SK-N-SH treated with all-trans-retinoic acid at 6 μM for 48 hours (cell line): ENCODE results near the gene EML1.

Source experiments
- ARNTL ChIP-seq: fragments of 450-650 bp; formaldehyde crosslinking; IDR thresholded peaks from 2 replicates; pipeline ENCODE4 v1.5.0; 2020; ENCODE audit warnings: low read depth, mild to moderate bottlenecking, moderate library complexity, borderline replicate concordance
- PATZ1 ChIP-seq: fragments of 250-450 bp; sonication (Bioruptor Pico); IDR thresholded peaks from 2 replicates; pipeline ENCODE4 v1.8.0; 2020; ENCODE audit warnings: mild to moderate bottlenecking, moderate library complexity, borderline replicate concordance
- RARB ChIP-seq: fragments of 250-450 bp; sonication (Bioruptor Pico); IDR thresholded peaks from 2 replicates; pipeline ENCODE4 v1.8.0; 2021; ENCODE audit warnings: mild to moderate bottlenecking, moderate library complexity
- TOX ChIP-seq: fragments of 250-450 bp; sonication (Bioruptor Pico); IDR thresholded peaks from 2 replicates; pipeline ENCODE4 v1.8.0; 2021; ENCODE audit warnings: mild to moderate bottlenecking, moderate library complexity, borderline replicate concordance
- ZFP30 ChIP-seq: fragments of 450-650 bp; formaldehyde crosslinking; IDR thresholded peaks from 2 replicates; pipeline ENCODE4 v1.5.0; 2022; ENCODE audit warnings: mild to moderate bottlenecking, moderate library complexity
- ZNF565 ChIP-seq: fragments of 450-650 bp; formaldehyde crosslinking; conservative IDR thresholded peaks from 2 replicates; pipeline ENCODE4 v1.5.0; 2020; ENCODE audit warnings: low read depth, mild to moderate bottlenecking, moderate library complexity
- ZNF8 ChIP-seq: fragments of 450-650 bp; formaldehyde crosslinking; IDR thresholded peaks from 2 replicates; pipeline ENCODE4 v1.5.0; 2020; ENCODE audit warnings: mild to moderate bottlenecking, moderate library complexity

- TF ChIP-seq ARNTL (CRISPR knock-in tag) (no peak), PATZ1 (CRISPR knock-in tag) (no peak), ZNF8 (CRISPR knock-in tag) (no peak), TOX (no peak), RARB (no peak), ZNF565 (CRISPR knock-in tag) (no peak), ZFP30 (CRISPR knock-in tag) (no peak)
Measured at GRCh38 chr14:99744199-99744872, 48.9 kb upstream of the EML1 start.
